A204.1 (cell line): ENCODE data around the gene PALB2.

Experiments used
- FAIRE-seq: peaks from 2 replicates; lab custom pipeline; 2012; peaks lifted over from hg19 to GRCh38; lab: Jason Lieb, UNC

PALB2 gene

GRCh38 chr16:23640931-23641765 is at the start of gene PALB2, which contains the start of gene DCTN5:
Gene PALB2, minus strand, starts transcription at chr16:23641310. Its CDS starts 153 bp downstream, at chr16:23641157.
Gene DCTN5, plus strand, starts transcription at chr16:23641466. Its CDS starts 77 bp downstream, at chr16:23641543.
- FAIRE-seq = no peak

GRCh38 chr16:23689442-23690187 is 48.5 kb upstream of the PALB2 start:
- FAIRE-seq = no peak

GRCh38 chr16:23687034-23687808 is 46.1 kb upstream of the PALB2 start:
- FAIRE-seq = no peak

- no peak for FAIRE-seq
Measured at GRCh38 chr16:23683487-23683886, 42.4 kb upstream of the PALB2 start.

GRCh38 chr16:23682181-23682580 is 41.1 kb upstream of the PALB2 start:
- no peak for FAIRE-seq

- no peak for FAIRE-seq
Measured at GRCh38 chr16:23679986-23680336, 38.9 kb upstream of the PALB2 start.

GRCh38 chr16:23679274-23679985 is 38.3 kb upstream of the PALB2 start:
- no peak for FAIRE-seq

GRCh38 chr16:23678430-23679273 is 37.5 kb upstream of the PALB2 start, which contains the start of gene PLK1:
Gene PLK1, plus strand, starts transcription at chr16:23678889. Its CDS starts 44 bp downstream, at chr16:23678933.
- FAIRE-seq = peak; percentile 49

- FAIRE-seq = no peak
Measured at GRCh38 chr16:23676924-23677480, 35.9 kb upstream of the PALB2 start.

- FAIRE-seq = no peak
Measured at GRCh38 chr16:23673971-23674614, 33.0 kb upstream of the PALB2 start.

GRCh38 chr16:23670137-23670776 is 29.1 kb upstream of the PALB2 start:
- no peak for FAIRE-seq

GRCh38 chr16:23668873-23669272 is 27.8 kb upstream of the PALB2 start:
- FAIRE-seq = no peak

GRCh38 chr16:23668225-23668624 is 27.1 kb upstream of the PALB2 start:
- no peak for FAIRE-seq

GRCh38 chr16:23667355-23667659 is 26.2 kb upstream of the PALB2 start:
- FAIRE-seq = no peak

GRCh38 chr16:23666571-23667354 is 25.7 kb upstream of the PALB2 start:
- no peak for FAIRE-seq

- FAIRE-seq = no peak
Measured at GRCh38 chr16:23663918-23664317, 22.8 kb upstream of the PALB2 start.

GRCh38 chr16:23651943-23652468 is 10.9 kb upstream of the PALB2 start:
- FAIRE-seq = no peak

GRCh38 chr16:23650674-23651416 is 9.7 kb upstream of the PALB2 start:
- no peak for FAIRE-seq
